GM15510 (cell line): ENCODE measurements around the gene AIG1.

Source experiments
- POLR2A ChIP-seq: IDR thresholded peaks from 3 replicates; pipeline ENCODE4 v1.6.1; 2011; ENCODE audit warnings: borderline replicate concordance; ENCODE audit not compliant: insufficient read length; ENCODE audit errors: extremely low read depth

The AIG1 gene

GRCh38 chr6:143372199-143372882 lies 311.7 kb downstream of the AIG1 start:
- TF ChIP-seq POLR2A = no peak

- no peak for TF ChIP-seq POLR2A
Measured at GRCh38 chr6:143374014-143374413, 313.3 kb downstream of the AIG1 start.

GRCh38 chr6:143375022-143375585 lies 314.4 kb downstream of the AIG1 start:
- TF ChIP-seq POLR2A = no peak

GRCh38 chr6:143376375-143376774 lies 315.7 kb downstream of the AIG1 start:
- no peak for TF ChIP-seq POLR2A

- no peak for TF ChIP-seq POLR2A
Measured at GRCh38 chr6:143376861-143377260, 316.2 kb downstream of the AIG1 start.

GRCh38 chr6:143385636-143386035 lies 324.9 kb downstream of the AIG1 start:
- no peak for TF ChIP-seq POLR2A

- no peak for TF ChIP-seq POLR2A
Measured at GRCh38 chr6:143390278-143390677, 329.6 kb downstream of the AIG1 start.
